Activated CD8-positive, alpha-beta memory T cell treated with anti-CD3 and anti-CD28 coated beads for 24 hours (primary cell): ENCODE data around the gene IGSF3.

Experiments
- DNase-seq: peaks from one replicate; pipeline ENCODE4 v3.0.0-alpha.2; 2020

The IGSF3 gene

DNA sequence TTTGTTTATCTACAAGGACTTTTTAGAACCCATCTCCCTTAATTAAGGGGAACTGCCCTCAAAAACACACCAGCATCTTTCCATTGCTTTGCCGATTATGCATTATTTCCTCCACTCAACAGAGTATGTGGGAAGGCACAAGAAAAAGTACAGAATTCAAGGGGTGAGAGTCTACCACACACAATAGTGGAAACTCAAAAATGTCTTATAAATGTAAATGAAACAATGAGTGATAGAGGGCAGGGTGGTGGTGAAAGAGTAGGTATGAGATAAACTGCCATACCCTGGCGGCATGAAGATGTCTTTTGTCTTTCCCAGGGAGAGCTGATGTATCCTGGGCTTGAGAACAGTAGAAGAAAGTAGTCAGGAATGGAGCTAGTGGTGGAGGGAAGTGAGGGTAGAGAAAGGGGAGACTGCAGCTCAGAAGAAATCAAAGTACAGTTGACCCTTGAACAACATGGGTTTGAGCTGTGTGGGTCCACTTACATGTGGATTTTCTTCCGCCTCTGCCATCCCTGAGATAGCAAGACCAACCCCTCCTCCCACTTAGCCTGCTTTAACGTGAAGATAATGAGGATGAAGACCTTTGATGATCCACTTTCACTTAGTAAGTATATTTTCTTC lies 121.1 kb downstream of the IGSF3 start:
- DNase-seq = no peak

DNA sequence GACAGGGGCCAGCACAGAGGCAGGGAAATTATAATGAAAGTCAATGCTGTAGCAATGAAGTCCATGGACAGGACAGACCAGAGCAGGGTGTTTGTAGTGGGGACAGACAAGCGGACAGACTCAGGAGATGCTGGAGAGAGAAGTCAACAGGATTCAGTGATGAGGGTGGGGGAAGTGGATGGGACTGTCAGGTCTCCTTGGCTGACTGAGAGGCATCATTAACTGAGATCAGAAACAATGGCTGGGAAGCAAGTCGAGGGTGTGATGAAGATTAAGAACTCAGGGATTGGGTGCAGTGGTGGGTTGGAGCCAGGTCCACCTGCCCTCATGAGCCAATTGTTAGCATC lies 122.2 kb downstream of the IGSF3 start:
- DNase-seq = no peak

DNA sequence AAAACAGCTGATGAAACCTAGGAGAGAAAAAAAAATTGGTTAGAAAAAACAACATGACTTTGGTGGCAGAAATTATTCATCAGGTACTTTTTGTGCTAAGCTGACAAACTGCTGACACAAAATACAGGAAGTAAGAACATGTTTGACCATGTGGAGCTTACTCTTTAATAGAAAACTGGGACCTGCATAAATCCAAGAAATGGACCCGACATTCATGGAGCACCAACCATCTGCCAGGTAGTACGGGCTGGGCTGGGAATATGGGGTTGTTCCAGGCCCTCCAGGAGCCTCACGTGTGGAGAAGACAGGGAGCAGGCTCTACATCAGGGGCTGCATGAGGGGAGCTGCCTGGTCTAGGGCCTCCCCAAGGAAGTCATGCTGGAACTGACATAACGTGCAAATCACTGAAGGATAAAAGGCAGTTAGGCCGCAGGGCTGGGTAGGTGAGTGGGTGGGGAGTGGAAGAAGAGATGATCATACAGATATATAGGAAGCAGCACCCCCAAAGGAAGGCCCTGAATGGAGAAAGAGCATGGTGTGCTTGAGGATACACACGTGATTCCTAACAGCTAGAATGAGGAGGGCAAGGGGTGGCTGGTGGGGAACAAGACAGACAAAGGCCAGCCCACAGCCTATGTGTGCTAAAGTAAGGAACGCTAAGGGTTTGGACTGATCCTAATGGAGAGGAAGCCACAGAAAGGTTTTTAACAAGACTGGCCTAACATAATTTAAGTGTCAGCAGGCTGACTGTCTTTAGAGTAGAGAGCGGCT lies 122.8 kb downstream of the IGSF3 start:
- DNase-seq = peak; percentile 68

GRCh38 chr1:116540088-116540487 lies 127.4 kb downstream of the IGSF3 start:
- DNase-seq = no peak

GRCh38 chr1:116538544-116538943 lies 129.0 kb downstream of the IGSF3 start:
- DNase-seq = no peak

- DNase-seq = no peak
These were observed 129.6 kb downstream of the IGSF3 start for GRCh38 chr1:116537898-116538297.

DNA sequence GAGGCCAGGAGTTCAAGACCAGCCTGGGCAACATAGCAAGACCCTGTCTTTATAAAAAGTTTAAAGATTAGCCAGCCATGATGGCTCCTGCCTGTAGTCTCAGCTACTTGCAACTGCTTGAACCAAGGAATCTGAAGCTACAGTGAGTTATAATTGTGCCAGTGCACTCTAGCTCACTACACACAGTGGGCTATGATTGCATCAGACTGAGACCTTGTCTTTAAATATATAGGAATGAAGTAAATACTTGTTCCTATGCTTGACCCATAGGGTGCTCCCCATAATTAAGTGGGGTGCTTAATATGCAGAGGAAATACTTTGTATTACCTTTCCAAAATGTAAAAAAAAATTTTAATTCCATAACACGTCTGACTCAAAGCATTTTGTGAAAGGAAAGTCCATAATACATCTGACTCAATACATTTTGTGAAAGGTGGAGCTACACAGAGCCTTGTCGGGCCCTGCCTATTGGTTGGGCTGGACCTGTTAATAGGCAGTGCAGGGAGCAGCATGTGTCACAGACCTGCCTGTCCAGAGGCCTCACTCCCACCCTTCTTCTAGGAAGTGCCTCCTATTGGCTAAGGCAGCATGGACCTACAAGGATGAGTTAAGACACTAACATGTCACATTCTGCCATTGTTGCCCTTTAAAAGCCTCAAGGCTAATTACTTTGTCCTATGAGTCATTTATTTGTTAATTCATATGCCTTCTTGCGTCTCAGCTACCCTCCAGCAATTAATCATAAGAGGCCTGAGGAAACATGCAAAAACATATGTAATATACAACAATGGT lies 130.3 kb downstream of the IGSF3 start:
- no peak for DNase-seq

DNA sequence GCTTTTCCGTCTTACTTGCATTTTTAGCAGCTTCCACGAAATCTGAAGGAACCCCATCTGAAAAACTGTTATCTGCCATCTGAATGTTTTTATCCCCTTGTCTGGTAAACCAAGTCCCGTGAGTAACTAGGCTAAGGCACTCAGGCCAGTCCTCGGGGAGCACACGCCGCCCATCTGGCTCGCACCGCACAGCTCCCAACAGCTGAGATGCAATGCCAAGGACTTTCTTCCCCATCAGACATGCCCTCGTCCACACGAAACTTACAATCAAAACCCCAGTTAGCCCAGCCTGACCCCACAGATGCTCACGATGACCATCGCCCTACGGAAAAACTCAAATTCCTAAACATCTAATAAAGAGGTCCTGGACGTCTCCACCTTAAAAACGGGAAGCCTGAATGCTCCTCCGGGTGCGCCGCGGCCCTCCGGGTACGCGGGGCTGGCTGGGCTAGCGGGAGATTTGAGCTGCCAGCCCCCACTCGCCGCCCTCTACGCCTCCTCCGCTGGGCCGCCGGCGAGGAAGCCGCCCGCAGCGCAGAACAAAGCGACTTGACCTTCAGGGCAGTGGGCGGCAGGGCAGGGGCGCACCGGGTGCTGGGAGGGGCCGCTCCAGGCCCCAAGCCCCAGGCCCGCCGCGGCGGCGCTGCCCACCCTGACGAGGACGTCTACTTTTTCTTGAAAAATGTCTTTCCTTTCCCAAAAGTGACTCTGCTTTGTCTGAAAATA lies 133.4 kb downstream of the IGSF3 start:
- DNase-seq = no peak

- DNase-seq = no peak
These were observed 134.1 kb downstream of the IGSF3 start for GRCh38 chr1:116533429-116533820.

GRCh38 chr1:116532671-116533428 lies 134.7 kb downstream of the IGSF3 start:
- no peak for DNase-seq

- no peak for DNase-seq
These were observed 135.6 kb downstream of the IGSF3 start for GRCh38 chr1:116531917-116532316.

- no peak for DNase-seq
These were observed 137.9 kb downstream of the IGSF3 start for GRCh38 chr1:116529681-116530080.

- no peak for DNase-seq
These were observed 138.3 kb downstream of the IGSF3 start for GRCh38 chr1:116529199-116529631.

GRCh38 chr1:116528329-116529083 lies 139.0 kb downstream of the IGSF3 start:
- no peak for DNase-seq

DNA sequence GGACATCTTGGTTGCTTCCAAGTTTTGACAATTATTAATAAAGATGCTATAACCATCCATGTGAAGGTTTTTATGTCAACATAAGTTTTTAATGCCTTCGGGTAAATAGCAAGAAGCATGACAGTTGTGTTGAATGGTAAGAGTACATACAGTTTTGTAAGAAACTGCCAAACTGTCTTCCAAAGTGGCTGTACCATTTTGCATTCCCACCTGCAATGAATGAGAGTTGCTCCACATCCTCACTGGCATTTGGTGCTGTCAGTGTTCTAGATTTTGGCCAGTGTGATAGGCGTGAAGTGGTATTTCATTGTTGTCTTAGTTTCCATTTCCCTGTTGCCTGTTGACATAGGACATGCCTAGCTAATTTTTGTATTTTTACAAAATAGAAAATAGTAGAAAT lies 142.1 kb downstream of the IGSF3 start:
- no peak for DNase-seq
